HEK293T (cell line): ENCODE results near the gene TCF12.

Experiments used
- ARNT ChIP-seq: fragments of 450-650 bp; IDR thresholded peaks from 2 replicates; pipeline ENCODE4 v1.6.1; 2017; ENCODE audit warnings: mild to moderate bottlenecking
- BHLHE40 ChIP-seq: fragments of 450-650 bp; IDR thresholded peaks from 2 replicates; pipeline ENCODE4 v1.6.1; 2016; ENCODE audit warnings: mild to moderate bottlenecking, moderate library complexity, borderline replicate concordance
- CTBP1 ChIP-seq: fragments of 450-650 bp; IDR thresholded peaks from 2 replicates; pipeline ENCODE4 v1.6.1; 2016; ENCODE audit warnings: borderline replicate concordance
- ELF4 ChIP-seq: fragments of 450-650 bp; IDR thresholded peaks from 2 replicates; pipeline ENCODE4 v1.6.1; 2017; ENCODE audit warnings: antibody characterized with exemption
- FOXA1 ChIP-seq: fragments of 450-650 bp; IDR thresholded peaks from 2 replicates; pipeline ENCODE4 v1.6.1; 2016; ENCODE audit warnings: mild to moderate bottlenecking
- FOXK2 ChIP-seq: fragments of 450-650 bp; IDR thresholded peaks from 2 replicates; pipeline ENCODE4 v1.6.1; 2016; ENCODE audit warnings: mild to moderate bottlenecking
- FOXM1 ChIP-seq: fragments of 450-650 bp; IDR thresholded peaks from 2 replicates; pipeline ENCODE4 v1.6.1; 2017; ENCODE audit warnings: mild to moderate bottlenecking, borderline replicate concordance
- L3MBTL2 ChIP-seq: fragments of 450-650 bp; conservative IDR thresholded peaks from 2 replicates; pipeline ENCODE4 v1.6.1; 2016; ENCODE audit warnings: mild to moderate bottlenecking
- NFRKB ChIP-seq: fragments of 450-650 bp; IDR thresholded peaks from 2 replicates; pipeline ENCODE4 v1.6.1; 2016; ENCODE audit warnings: mild to moderate bottlenecking, moderate library complexity
- SP1 ChIP-seq: fragments of 450-650 bp; IDR thresholded peaks from 2 replicates; pipeline ENCODE4 v1.6.1; 2017
- SUZ12 ChIP-seq: fragments of 450-650 bp; IDR thresholded peaks from 2 replicates; pipeline ENCODE4 v1.6.1; 2016; ENCODE audit warnings: mild to moderate bottlenecking
- TARDBP ChIP-seq: fragments of 450-650 bp; IDR thresholded peaks from 2 replicates; pipeline ENCODE4 v1.6.1; 2016
- ZNF384 ChIP-seq: fragments of 450-650 bp; IDR thresholded peaks from 2 replicates; pipeline ENCODE4 v1.6.1; 2016
- TF ChIP-seq, protein P1 (sequence below): fragments of 450-650 bp; IDR thresholded peaks from 2 replicates; pipeline ENCODE4 v1.6.1; 2016

DNA sequence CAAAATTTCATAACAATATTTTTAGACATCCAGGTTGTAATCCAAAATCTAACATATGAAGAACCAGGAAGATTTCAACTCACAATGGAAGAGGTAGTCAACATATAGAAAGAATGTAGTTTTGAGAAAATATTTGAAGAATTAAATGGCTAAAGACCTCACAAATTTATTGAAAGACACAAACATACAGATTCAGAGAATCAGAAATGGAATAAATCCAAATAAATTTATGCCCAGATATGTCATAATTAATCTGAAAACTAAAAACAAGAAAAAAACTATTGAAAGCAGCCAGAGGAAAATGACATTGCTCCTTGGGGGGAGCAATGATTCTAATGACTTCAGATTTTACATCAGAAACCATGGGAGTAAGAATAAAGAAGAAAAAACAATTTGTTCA is 75.8 kb downstream of the TCF12 start:
- TF ChIP-seq CTBP1: no peak
- TF ChIP-seq SP1: no peak
- TF ChIP-seq FOXM1: no peak
- TF ChIP-seq FOXK2: no peak
- TF ChIP-seq, protein P1, sequence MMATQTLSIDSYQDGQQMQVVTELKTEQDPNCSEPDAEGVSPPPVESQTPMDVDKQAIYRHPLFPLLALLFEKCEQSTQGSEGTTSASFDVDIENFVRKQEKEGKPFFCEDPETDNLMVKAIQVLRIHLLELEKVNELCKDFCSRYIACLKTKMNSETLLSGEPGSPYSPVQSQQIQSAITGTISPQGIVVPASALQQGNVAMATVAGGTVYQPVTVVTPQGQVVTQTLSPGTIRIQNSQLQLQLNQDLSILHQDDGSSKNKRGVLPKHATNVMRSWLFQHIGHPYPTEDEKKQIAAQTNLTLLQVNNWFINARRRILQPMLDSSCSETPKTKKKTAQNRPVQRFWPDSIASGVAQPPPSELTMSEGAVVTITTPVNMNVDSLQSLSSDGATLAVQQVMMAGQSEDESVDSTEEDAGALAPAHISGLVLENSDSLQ: no peak
- no peak for TF ChIP-seq BHLHE40
- no peak for TF ChIP-seq SUZ12
- TF ChIP-seq FOXA1: no peak
- TF ChIP-seq ELF4: no peak
- no peak for TF ChIP-seq L3MBTL2
- TF ChIP-seq TARDBP: no peak
- no peak for TF ChIP-seq ARNT
- TF ChIP-seq ZNF384: no peak
- no peak for TF ChIP-seq NFRKB
